ENCODE data around the gene ZIC4.

Gene ZIC4

GRCh38 chr3:147391781-147392624 lies 14.3 kb downstream of the ZIC4 start:
- Histone ChIP-seq H3K9me3 (peaks cover 5% of the 10 kb centered on the region; the same call in 1 of the 2 replicates), H3K4me3 (ENCODE audit: low read depth, low read length) (peak overlapping the region; percentile 37), H3K4me1 (peaks cover 2% of the 10 kb centered on the region; the same call in 1 of the 2 replicates), H3K36me3 (no peaks in the 10 kb centered on the region), H3K27me3 (peaks cover 95% of the 10 kb centered on the region)
- peak; percentile 26 for TF ChIP-seq CTCF (IDR thresholded peaks at IDR 0.05; ENCODE audit: low read depth, low read length)
- peak; percentile 54 for DNase-seq

GRCh38 chr3:147390589-147391569 lies 15.5 kb downstream of the ZIC4 start:
- no peak for DNase-seq
- Histone ChIP-seq H3K4me3 (ENCODE audit: low read depth, low read length) (no peak overlapping the region), H3K27me3 (peaks cover 95% of the 10 kb centered on the region), H3K36me3 (no peaks in the 10 kb centered on the region), H3K4me1 (peaks cover 2% of the 10 kb centered on the region; the same call in 1 of the 2 replicates), H3K9me3 (0 out of 2 replicates have a peak, but pooled peaks cover 3% of the 10 kb centered on the region)
- TF ChIP-seq CTCF (IDR thresholded peaks at IDR 0.05; ENCODE audit: low read depth, low read length): no peak

- no peak for DNase-seq
- Histone ChIP-seq H3K4me1 (peaks cover 2% of the 10 kb centered on the region; the same call in 1 of the 2 replicates), H3K9me3 (0 out of 2 replicates have a peak, but pooled peaks cover 3% of the 10 kb centered on the region), H3K27me3 (peaks cover 95% of the 10 kb centered on the region), H3K4me3 (ENCODE audit: low read depth, low read length) (no peak overlapping the region), H3K36me3 (no peaks in the 10 kb centered on the region)
- no peak for TF ChIP-seq CTCF (IDR thresholded peaks at IDR 0.05; ENCODE audit: low read depth, low read length)
Observed at GRCh38 chr3:147389717-147390116, 16.6 kb downstream of the ZIC4 start.

- no peak for TF ChIP-seq CTCF (IDR thresholded peaks at IDR 0.05; ENCODE audit: low read depth, low read length)
Observed at GRCh38 chr3:147388700-147389580, 17.4 kb downstream of the ZIC4 start.

GRCh38 chr3:147387885-147388699 lies 18.3 kb downstream of the ZIC4 start:
- Histone ChIP-seq H3K9me3 (0 out of 2 replicates have a peak, but pooled peaks cover 3% of the 10 kb centered on the region), H3K4me3 (ENCODE audit: low read depth, low read length) (no peak overlapping the region), H3K36me3 (no peaks in the 10 kb centered on the region), H3K4me1 (peaks cover 2% of the 10 kb centered on the region; the same call in 1 of the 2 replicates), H3K27me3 (peaks cover 81% of the 10 kb centered on the region)
- no peak for TF ChIP-seq CTCF (IDR thresholded peaks at IDR 0.05; ENCODE audit: low read depth, low read length)
- no peak for DNase-seq

More at GRCh38 chr3:147388700-147389580, 17.4 kb downstream of the ZIC4 start:
- Histone ChIP-seq H3K9me3 (0 out of 2 replicates have a peak, but pooled peaks cover 3% of the 10 kb centered on the region), H3K4me3 (ENCODE audit: low read depth, low read length) (no peak overlapping the region), H3K4me1 (peaks cover 2% of the 10 kb centered on the region; the same call in 1 of the 2 replicates), H3K27me3 (peaks cover 90% of the 10 kb centered on the region), H3K36me3 (no peaks in the 10 kb centered on the region)
- DNase-seq: no peak

Measured in BE2C (cell line).